Measurements from ENCODE around the gene IQCH.

GRCh38 chr15:67359431-67360079 lies 105.0 kb downstream of the IQCH start:
- no peak for TF ChIP-seq ATF6 (CRISPR knock-in tag; IDR thresholded peaks at IDR 0.05)
- no peak for TF ChIP-seq CTCF (IDR thresholded peaks at IDR 0.05)
- TF ChIP-seq ZNF138 (CRISPR knock-in tag; conservative IDR thresholded peaks at IDR 0.05) = no peak
- no peak for TF ChIP-seq ETV6 (CRISPR knock-in tag; IDR thresholded peaks at IDR 0.05)
- no peak for TF ChIP-seq ZNF263 (CRISPR knock-in tag; IDR thresholded peaks at IDR 0.05; ENCODE audit: low read depth)
- TF ChIP-seq E2F1 (CRISPR knock-in tag; IDR thresholded peaks at IDR 0.05) = no peak
- TF ChIP-seq ZNF317 (CRISPR knock-in tag; IDR thresholded peaks at IDR 0.05; ENCODE audit: borderline replicate concordance, low read depth) = no peak
- TF ChIP-seq SOX15 (CRISPR knock-in tag; IDR thresholded peaks at IDR 0.05) = no peak
